GM19467 (cell line): ENCODE data around the gene PRELID1.
"Not testable (repeated sequence)": the region's sequence is repeated elsewhere in the genome, so short reads cannot be mapped to it uniquely, and the experiment has no call there.

Experiments
- ATAC-seq: cut with Tn5 transposase; IDR thresholded peaks from one replicate; pipeline ENCODE4 v1.9.1; 2021; ENCODE audit warnings: mild to moderate bottlenecking, moderate library complexity; ENCODE audit not compliant: unreplicated experiment

PRELID1 gene

GRCh38 chr5:177303121-177303924, at the start of gene PRELID1, which contains the start of gene RAB24:
TSS of gene PRELID1 (plus strand) at chr5:177303799. CDS start at chr5:177303986, 187 bp downstream.
TSS of gene RAB24 (minus strand) at chr5:177303719. CDS start at chr5:177303288, 431 bp downstream.
- peak; percentile 45 for ATAC-seq

GRCh38 chr5:177256296-177256695, 47.3 kb upstream of the PRELID1 start:
- ATAC-seq, result no peak

- not testable (repeated sequence) for ATAC-seq
Observed at GRCh38 chr5:177258711-177259110, 44.9 kb upstream of the PRELID1 start.

- no peak for ATAC-seq
Observed at GRCh38 chr5:177260961-177261360, 42.6 kb upstream of the PRELID1 start.

GRCh38 chr5:177261510-177261909, 42.1 kb upstream of the PRELID1 start:
- ATAC-seq, result no peak

- no peak for ATAC-seq
Observed at GRCh38 chr5:177264178-177264577, 39.4 kb upstream of the PRELID1 start.

GRCh38 chr5:177265395-177265794, 38.2 kb upstream of the PRELID1 start:
- ATAC-seq, result no peak

- no peak for ATAC-seq
Observed at GRCh38 chr5:177269232-177269895, 34.2 kb upstream of the PRELID1 start.

GRCh38 chr5:177269976-177270375, 33.6 kb upstream of the PRELID1 start:
- ATAC-seq, result no peak

GRCh38 chr5:177270653-177271052, 32.9 kb upstream of the PRELID1 start:
- no peak for ATAC-seq

- ATAC-seq, result no peak
Observed at GRCh38 chr5:177271113-177271512, 32.5 kb upstream of the PRELID1 start.

GRCh38 chr5:177275883-177276282, 27.7 kb upstream of the PRELID1 start:
- no peak for ATAC-seq

GRCh38 chr5:177276886-177277285, 26.7 kb upstream of the PRELID1 start:
- ATAC-seq, result no peak

- no peak for ATAC-seq
Observed at GRCh38 chr5:177288191-177288590, 15.4 kb upstream of the PRELID1 start.

- ATAC-seq, result no peak
Observed at GRCh38 chr5:177290816-177291596, 12.6 kb upstream of the PRELID1 start.

GRCh38 chr5:177291735-177292134, 11.9 kb upstream of the PRELID1 start:
- no peak for ATAC-seq

- no peak for ATAC-seq
Observed at GRCh38 chr5:177293819-177294581, 9.6 kb upstream of the PRELID1 start.

- no peak for ATAC-seq
Observed at GRCh38 chr5:177294632-177295031, 9.0 kb upstream of the PRELID1 start.

- no peak for ATAC-seq
Observed at GRCh38 chr5:177295924-177296323, 7.7 kb upstream of the PRELID1 start.

GRCh38 chr5:177296581-177296980, 7.0 kb upstream of the PRELID1 start:
- no peak for ATAC-seq

- ATAC-seq, result no peak
Observed at GRCh38 chr5:177297922-177298321, 5.7 kb upstream of the PRELID1 start.
